Kidney (tissue), 14 donors: ENCODE measurements around the gene DISC1. TPM values are rescaled to one million over a fixed set of nuclear protein-coding genes. Genes with fewer than 3 reads are reported as not detected.

Experiments
- DNase-seq, 5 donors: peaks; one replicate each; pipeline ENCODE4 v3.0.0-alpha.2; 2013 to 2020
- FAIRE-seq: peaks from 2 replicates; lab custom pipeline; 2012; peaks lifted over from hg19 to GRCh38; lab: Jason Lieb, UNC
- H3K27ac ChIP-seq, 2 donors: one replicate each; pipeline ENCODE4 v1.7.0; 2013; ENCODE audit warnings: low read depth in 2 of 2, low read length in 2 of 2, inconsistent platforms in 1 of 2
- H3K27me3 ChIP-seq: one replicate; pipeline ENCODE4 v1.7.1; 2013; ENCODE audit warnings: low read length, inconsistent platforms; ENCODE audit not compliant: control insufficient read depth, insufficient read depth
- H3K36me3 ChIP-seq, 3 donors: one replicate each; pipeline versions ENCODE4 v1.7.0 to v1.7.1; 2013; ENCODE audit warnings: low read length in 3 of 3, control low read depth in 1 of 3, inconsistent platforms in 1 of 3; ENCODE audit not compliant: insufficient read depth in 3 of 3, control insufficient read depth in 2 of 3
- H3K4me1 ChIP-seq, 3 donors: one replicate each; pipeline versions ENCODE4 v1.7.0 to v1.7.1; 2013; ENCODE audit warnings: low read length in 3 of 3, inconsistent platforms in 1 of 3, low read depth in 1 of 3; ENCODE audit not compliant: control insufficient read depth in 2 of 3, insufficient read depth in 2 of 3
- H3K4me3 ChIP-seq, 3 donors: one replicate each; pipeline versions ENCODE4 v1.7.0 to v1.8.1; 2013; ENCODE audit warnings: low read length in 3 of 3, control low read depth in 1 of 3, inconsistent platforms in 1 of 3
- H3K9ac ChIP-seq, 3 donors: one replicate each; pipeline versions ENCODE4 v1.7.0 to v1.7.1; 2013; ENCODE audit warnings: low read length in 3 of 3, control low read depth in 1 of 3, inconsistent platforms in 1 of 3
- H3K9me3 ChIP-seq, 3 donors: one replicate each; pipeline versions ENCODE4 v1.7.0 to v1.7.1; 2013; ENCODE audit warnings: low read length in 3 of 3, control low read depth in 1 of 3, inconsistent platforms in 1 of 3; ENCODE audit not compliant: control insufficient read depth in 2 of 3, insufficient read depth in 1 of 3
- intact Hi-C: fragments of 100-400 bp; cut with DNase I; formaldehyde crosslinking; loops from one replicate; pipeline ENCODE4 v1.11.1; 2022
- polyA plus RNA-seq: library from polyadenylated mRNA; stranded (reverse); fragments of 350-450 nt; fragmentation: Illumina TruSeq; extraction: RNeasy Lipid Tissue Mini Kit (QIAGEN cat#74804); gene quantifications from one replicate; pipeline ENCODE4 v1.2.3, GENCODE V29; 2014; ENCODE audit warnings: low read depth, low replicate concordance; ENCODE audit not compliant: insufficient read depth
- total RNA-seq: library from RNA; stranded (reverse); fragmentation: NEBNext Ultra II Directional; extraction: Animal tissue kit (Norgen Biotek cat#: 25700); gene quantifications from one replicate; pipeline ENCODE4 v1.2.1, GENCODE V29; 2021
- TF ChIP-seq, protein P1 (sequence below): IDR thresholded peaks from 3 replicates; pipeline ENCODE4 v1.5.1; 2012; ENCODE audit warnings: mild to moderate bottlenecking, moderate library complexity, borderline replicate concordance; ENCODE audit not compliant: insufficient read depth; ENCODE audit errors: extremely low read depth
- donor health status: control.
- donor health status: control.
- donor health status: control.
- donor health status: control.
- donor health status: control.
- donor health status: DM: yes; HTN: yes; CAD: no.
- donor health status: Normal renal cell carcinoma (clear cell type).

Gene DISC1
- total and polyA plus RNA-seq, 2 donors from 2014 or later, result 0.80 to 15.9 TPM

DNA sequence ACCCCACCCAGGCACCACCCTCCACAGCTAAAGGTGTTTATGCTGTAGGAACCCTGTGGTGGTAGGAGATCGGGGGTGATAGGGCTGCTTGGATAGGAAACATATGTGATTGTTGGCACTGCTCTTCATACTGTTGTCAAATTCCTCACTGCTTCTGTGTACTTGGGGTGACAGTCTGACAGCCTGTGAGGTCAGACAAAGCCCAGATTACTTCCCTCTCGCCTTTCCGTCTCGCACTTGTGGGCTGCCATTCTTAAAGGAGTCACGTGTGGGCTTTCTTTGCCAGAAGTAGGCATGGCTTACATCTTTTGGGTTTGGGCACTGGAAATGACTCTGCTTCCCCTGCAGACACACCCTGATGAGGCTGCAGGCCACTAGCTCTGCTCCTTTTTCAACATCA lies 363.8 kb downstream of the DISC1 start:
- Histone ChIP-seq H3K9me3 (no peaks in the 10 kb centered on the region), H3K27ac (no peak overlapping the region), H3K9ac (no peak overlapping the region), H3K4me1 (no peaks in the 10 kb centered on the region), H3K4me3 (no peak overlapping the region), H3K36me3 (no peaks in the 10 kb centered on the region), H3K27me3 (no peaks in the 10 kb centered on the region)
- intact Hi-C loops, result no loop called here
- FAIRE-seq (no peak), DNase-seq (no peak)
- TF ChIP-seq, protein P1, sequence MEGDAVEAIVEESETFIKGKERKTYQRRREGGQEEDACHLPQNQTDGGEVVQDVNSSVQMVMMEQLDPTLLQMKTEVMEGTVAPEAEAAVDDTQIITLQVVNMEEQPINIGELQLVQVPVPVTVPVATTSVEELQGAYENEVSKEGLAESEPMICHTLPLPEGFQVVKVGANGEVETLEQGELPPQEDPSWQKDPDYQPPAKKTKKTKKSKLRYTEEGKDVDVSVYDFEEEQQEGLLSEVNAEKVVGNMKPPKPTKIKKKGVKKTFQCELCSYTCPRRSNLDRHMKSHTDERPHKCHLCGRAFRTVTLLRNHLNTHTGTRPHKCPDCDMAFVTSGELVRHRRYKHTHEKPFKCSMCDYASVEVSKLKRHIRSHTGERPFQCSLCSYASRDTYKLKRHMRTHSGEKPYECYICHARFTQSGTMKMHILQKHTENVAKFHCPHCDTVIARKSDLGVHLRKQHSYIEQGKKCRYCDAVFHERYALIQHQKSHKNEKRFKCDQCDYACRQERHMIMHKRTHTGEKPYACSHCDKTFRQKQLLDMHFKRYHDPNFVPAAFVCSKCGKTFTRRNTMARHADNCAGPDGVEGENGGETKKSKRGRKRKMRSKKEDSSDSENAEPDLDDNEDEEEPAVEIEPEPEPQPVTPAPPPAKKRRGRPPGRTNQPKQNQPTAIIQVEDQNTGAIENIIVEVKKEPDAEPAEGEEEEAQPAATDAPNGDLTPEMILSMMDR, result no peak

DNA sequence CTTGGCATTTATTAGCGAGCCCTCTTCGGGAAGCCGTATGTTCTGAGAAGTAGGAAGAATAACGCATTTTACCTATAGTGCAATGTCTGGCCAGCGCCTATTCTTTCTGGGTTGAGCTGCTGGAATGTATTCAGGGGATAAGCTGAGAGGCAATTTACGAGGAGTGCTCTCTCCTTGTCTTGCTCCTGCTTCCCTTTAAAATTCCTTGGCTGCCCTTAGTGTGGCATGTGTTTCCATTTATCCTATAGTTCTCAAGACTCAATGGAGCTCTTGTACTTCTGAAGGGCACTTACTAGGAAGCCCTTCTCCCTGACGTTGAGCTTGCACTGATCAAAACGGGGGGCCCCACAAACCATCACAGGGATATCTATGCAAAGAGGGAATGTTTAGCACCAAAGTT lies 364.6 kb downstream of the DISC1 start:
- DNase-seq (no peak), FAIRE-seq (no peak)
- Histone ChIP-seq H3K9me3 (no peaks in the 10 kb centered on the region), H3K36me3 (no peaks in the 10 kb centered on the region), H3K9ac (no peak overlapping the region), H3K4me1 (no peaks in the 10 kb centered on the region), H3K27ac (no peak overlapping the region), H3K4me3 (no peak overlapping the region), H3K27me3 (no peaks in the 10 kb centered on the region)
- TF ChIP-seq, protein P1, result no peak
- intact Hi-C loops, result no loop called here

DNA sequence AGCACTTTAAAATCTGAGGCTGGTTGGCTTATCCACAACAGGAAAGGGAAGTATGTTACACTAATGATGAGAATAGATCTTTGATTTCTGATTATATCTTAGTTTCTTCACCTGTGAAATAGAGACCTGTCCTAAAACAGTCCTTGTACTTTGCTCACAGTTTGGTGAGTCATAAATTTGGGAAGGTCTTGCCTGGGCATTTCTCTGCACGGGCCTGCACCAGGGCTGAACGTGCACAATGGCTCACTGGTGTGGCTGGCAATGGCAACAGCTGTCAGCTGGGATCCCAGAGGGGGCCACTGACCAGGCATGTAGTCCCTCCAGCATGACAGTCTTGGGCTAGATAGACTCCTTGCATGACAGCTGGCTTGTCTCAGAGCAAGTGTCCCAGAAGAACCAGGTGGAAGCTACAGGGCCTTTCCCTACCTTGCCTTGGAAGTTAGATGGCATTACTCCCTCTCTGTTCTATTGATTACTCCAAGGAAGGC lies 367.4 kb downstream of the DISC1 start:
- Histone ChIP-seq H3K4me3 (no peak overlapping the region), H3K27ac (no peak overlapping the region), H3K36me3 (no peaks in the 10 kb centered on the region), H3K27me3 (no peaks in the 10 kb centered on the region), H3K9me3 (no peaks in the 10 kb centered on the region), H3K9ac (no peak overlapping the region), H3K4me1 (no peaks in the 10 kb centered on the region)
- TF ChIP-seq, protein P1, result no peak
- FAIRE-seq (no peak), DNase-seq (no peak)
- intact Hi-C loops, result no loop called here

DNA sequence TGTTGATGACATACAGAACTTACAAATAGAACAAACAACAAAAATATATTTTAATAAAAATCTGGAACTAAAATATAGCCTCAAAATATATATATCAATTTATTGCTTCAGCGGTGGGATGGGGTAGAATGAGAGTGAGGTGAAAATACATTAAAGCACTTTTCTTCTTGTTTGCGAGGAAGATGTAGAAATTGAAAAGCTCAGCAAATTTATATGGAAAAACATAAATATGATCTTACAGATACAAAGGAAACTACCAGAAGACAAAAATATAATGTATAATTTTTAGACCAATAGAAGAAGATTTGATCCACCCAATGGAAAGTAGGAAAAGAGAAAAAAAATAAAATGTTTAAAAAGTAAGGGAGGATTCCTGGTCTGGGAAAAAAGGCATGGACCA lies 372.2 kb downstream of the DISC1 start:
- Histone ChIP-seq H3K9ac (no peak overlapping the region), H3K4me3 (no peak overlapping the region), H3K4me1 (no peaks in the 10 kb centered on the region), H3K36me3 (no peaks in the 10 kb centered on the region), H3K27me3 (no peaks in the 10 kb centered on the region), H3K27ac (no peak overlapping the region), H3K9me3 (no peaks in the 10 kb centered on the region)
- FAIRE-seq, result no peak
- TF ChIP-seq, protein P1, result no peak
- no peak for DNase-seq
- intact Hi-C loops, result no loop called here
